Esophagus muscularis mucosa (tissue), 3 donors: ENCODE data around the gene SDE2.

ENCODE experiments used
- POLR2A ChIP-seq: fragments of 450-650 bp; IDR thresholded peaks from one replicate; pipeline ENCODE4 v1.6.1; 2017; ENCODE audit warnings: antibody characterized with exemption, moderate library complexity, mild to moderate bottlenecking, low read depth
- TF ChIP-seq, protein P1 (sequence below), 3 experiments: fragments of 200-600 bp in 2 of 3; fragments of 450-650 bp in 1 of 3; sonication (generic) in 2 of 3; IDR thresholded peaks; one replicate each; pipeline ENCODE4 v1.5.1; 2017 to 2019; ENCODE audit warnings: antibody characterized with exemption in 3 of 3, mild to moderate bottlenecking in 2 of 3, moderate library complexity in 1 of 3

DNA sequence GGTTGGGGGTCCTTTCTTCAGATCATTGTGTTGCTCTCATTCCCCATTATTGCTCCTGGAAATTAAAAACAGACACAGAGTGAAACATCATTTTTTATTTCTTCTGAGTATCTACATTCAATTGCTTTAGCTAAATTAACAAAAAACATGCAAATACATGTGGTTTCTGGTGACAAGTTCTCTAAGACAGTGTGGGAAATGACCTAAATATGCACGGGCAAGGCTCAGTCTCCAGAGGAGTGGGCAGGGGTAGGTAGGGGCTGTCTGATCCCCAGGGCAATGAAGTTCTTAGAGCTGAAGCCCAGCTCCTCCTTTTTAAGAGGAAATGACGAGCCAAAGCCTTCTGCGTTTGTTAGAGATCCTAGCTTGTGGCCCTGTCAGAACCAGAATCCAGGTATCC, 62.6 kb downstream of the SDE2 start:
- TF ChIP-seq, protein P1, sequence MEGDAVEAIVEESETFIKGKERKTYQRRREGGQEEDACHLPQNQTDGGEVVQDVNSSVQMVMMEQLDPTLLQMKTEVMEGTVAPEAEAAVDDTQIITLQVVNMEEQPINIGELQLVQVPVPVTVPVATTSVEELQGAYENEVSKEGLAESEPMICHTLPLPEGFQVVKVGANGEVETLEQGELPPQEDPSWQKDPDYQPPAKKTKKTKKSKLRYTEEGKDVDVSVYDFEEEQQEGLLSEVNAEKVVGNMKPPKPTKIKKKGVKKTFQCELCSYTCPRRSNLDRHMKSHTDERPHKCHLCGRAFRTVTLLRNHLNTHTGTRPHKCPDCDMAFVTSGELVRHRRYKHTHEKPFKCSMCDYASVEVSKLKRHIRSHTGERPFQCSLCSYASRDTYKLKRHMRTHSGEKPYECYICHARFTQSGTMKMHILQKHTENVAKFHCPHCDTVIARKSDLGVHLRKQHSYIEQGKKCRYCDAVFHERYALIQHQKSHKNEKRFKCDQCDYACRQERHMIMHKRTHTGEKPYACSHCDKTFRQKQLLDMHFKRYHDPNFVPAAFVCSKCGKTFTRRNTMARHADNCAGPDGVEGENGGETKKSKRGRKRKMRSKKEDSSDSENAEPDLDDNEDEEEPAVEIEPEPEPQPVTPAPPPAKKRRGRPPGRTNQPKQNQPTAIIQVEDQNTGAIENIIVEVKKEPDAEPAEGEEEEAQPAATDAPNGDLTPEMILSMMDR (IDR thresholded peaks at IDR 0.05): no peak
- no peak for TF ChIP-seq POLR2A
